22Rv1 (cell line): ENCODE measurements around the gene GLT8D1.

ENCODE experiments used
- CTCF ChIP-seq: fragments of 450-650 bp; IDR thresholded peaks from 2 replicates; pipeline ENCODE4 v1.5.1; 2017; ENCODE audit warnings: mild to moderate bottlenecking
- ZFX ChIP-seq: fragments of 450-650 bp; IDR thresholded peaks from 2 replicates; pipeline ENCODE4 v1.6.1; 2017; ENCODE audit warnings: antibody characterized with exemption, borderline replicate concordance

DNA sequence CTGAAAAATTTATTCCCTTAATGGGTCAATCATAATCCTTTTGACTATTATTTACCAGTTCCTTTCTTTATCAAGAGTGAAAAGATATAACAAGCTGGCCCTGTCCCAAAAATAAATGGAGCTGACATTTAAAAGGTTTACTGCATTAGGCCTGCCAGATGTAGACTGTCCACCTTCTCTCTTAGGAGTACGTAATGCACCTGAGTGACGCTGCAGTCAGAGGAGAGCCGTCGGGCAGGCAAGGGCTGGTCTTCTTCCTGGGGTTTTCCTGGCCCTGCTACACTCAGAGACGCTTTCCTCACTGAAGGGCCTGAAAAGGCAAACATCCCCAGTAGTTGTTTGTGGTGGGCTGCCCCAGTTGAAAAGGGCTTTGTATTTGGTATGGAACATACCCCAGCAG lies 37.6 kb upstream of the GLT8D1 start:
- no peak for TF ChIP-seq CTCF
- TF ChIP-seq ZFX, result no peak
